Smooth muscle cell (in vitro differentiated cells): ENCODE data around the gene CARM1. TPM values are rescaled to one million over a fixed set of nuclear protein-coding genes. Genes with fewer than 3 reads are reported as not detected.
"Not testable (repeated sequence)": the region's sequence is repeated elsewhere in the genome, so short reads cannot be mapped to it uniquely, and the experiment has no call there.

ENCODE experiments used
- DNase-seq: peaks from one replicate; lab custom pipeline; 2025; ENCODE audit not compliant: unreplicated experiment; lab: John Stamatoyannopoulos, UW
- H2AFZ ChIP-seq: fragments of 200-600 bp; sonication (generic); 2 replicates; pipeline ENCODE4 v1.6.0; 2016; ENCODE audit warnings: antibody characterized with exemption, low read depth, mild to moderate bottlenecking
- H3F3A ChIP-seq: fragments of 200-600 bp; sonication (generic); 2 replicates; pipeline ENCODE4 v1.6.0; 2017; ENCODE audit warnings: antibody characterized with exemption, low read depth
- H3K27ac ChIP-seq: fragments of 200-600 bp; sonication (generic); 2 replicates; pipeline ENCODE4 v1.5.1; 2016; ENCODE audit warnings: low read depth, mild to moderate bottlenecking
- H3K27me3 ChIP-seq: fragments of 200-600 bp; sonication (generic); 2 replicates; pipeline ENCODE4 v1.6.1; 2016; ENCODE audit warnings: low read depth, mild to moderate bottlenecking
- H3K36me3 ChIP-seq: fragments of 200-600 bp; sonication (generic); 2 replicates; pipeline ENCODE4 v1.5.1; 2016; ENCODE audit warnings: low read depth
- H3K4me1 ChIP-seq: fragments of 200-600 bp; sonication (generic); 2 replicates; pipeline ENCODE4 v1.5.1; 2016; ENCODE audit warnings: low read depth
- H3K4me2 ChIP-seq: fragments of 200-600 bp; sonication (generic); 2 replicates; pipeline ENCODE4 v1.6.0; 2016; ENCODE audit warnings: mild to moderate bottlenecking
- H3K4me3 ChIP-seq: fragments of 200-600 bp; sonication (generic); 2 replicates; pipeline ENCODE4 v1.5.1; 2016; ENCODE audit warnings: mild to moderate bottlenecking
- H3K79me2 ChIP-seq: fragments of 200-600 bp; sonication (generic); 2 replicates; pipeline ENCODE4 v1.6.0; 2016; ENCODE audit warnings: low read depth, mild to moderate bottlenecking
- H3K9ac ChIP-seq: fragments of 200-600 bp; sonication (generic); 2 replicates; pipeline ENCODE4 v1.6.0; 2016; ENCODE audit warnings: low read depth
- H3K9me3 ChIP-seq: fragments of 200-600 bp; sonication (generic); replicated peaks from 2 replicates; pipeline ENCODE4 v1.5.1; 2016; ENCODE audit warnings: low read depth
- H4K20me1 ChIP-seq: fragments of 200-600 bp; sonication (generic); 2 replicates; pipeline ENCODE4 v1.6.0; 2016; ENCODE audit warnings: low read depth
- WGBS: methylation state at CpG from one replicate; pipeline ENCODE4 v1.1.7; 2016; ENCODE audit warnings: low lambda C conversion rate; 5-methylcytosine and 5-hydroxymethylcytosine counted together
- polyA plus RNA-seq: library from polyadenylated mRNA; unstranded; fragments of >200 nt; fragmentation: Nextera tagmentation; extraction: Ambion mirVana; gene quantifications from 2 replicates; pipeline ENCODE4 v1.2.1, GENCODE V29; 2016
- total RNA-seq: library from RNA; depleted of rRNA; stranded (reverse); fragments of >200 nt; gene quantifications from 2 replicates; pipeline ENCODE4 v1.2.3, GENCODE V29; 2014
- TF ChIP-seq, protein P1 (sequence below): fragments of 200-600 bp; sonication (generic); IDR thresholded peaks from 2 replicates; pipeline ENCODE4 v1.5.1; 2017; ENCODE audit warnings: borderline replicate concordance, mild to moderate bottlenecking, antibody characterized with exemption; ENCODE audit not compliant: insufficient read depth, poor library complexity, severe bottlenecking

Gene CARM1
- total and polyA plus RNA-seq, 2 experiments from 2014 or later = 22.7 to 39.3 TPM

GRCh38 chr19:10868872-10869547, 2.3 kb upstream of the CARM1 start:
- no peak overlapping the region for H3K4me2 ChIP-seq
- H3F3A ChIP-seq = peaks cover under 1% of the 10 kb centered on the region
- TF ChIP-seq, protein P1, sequence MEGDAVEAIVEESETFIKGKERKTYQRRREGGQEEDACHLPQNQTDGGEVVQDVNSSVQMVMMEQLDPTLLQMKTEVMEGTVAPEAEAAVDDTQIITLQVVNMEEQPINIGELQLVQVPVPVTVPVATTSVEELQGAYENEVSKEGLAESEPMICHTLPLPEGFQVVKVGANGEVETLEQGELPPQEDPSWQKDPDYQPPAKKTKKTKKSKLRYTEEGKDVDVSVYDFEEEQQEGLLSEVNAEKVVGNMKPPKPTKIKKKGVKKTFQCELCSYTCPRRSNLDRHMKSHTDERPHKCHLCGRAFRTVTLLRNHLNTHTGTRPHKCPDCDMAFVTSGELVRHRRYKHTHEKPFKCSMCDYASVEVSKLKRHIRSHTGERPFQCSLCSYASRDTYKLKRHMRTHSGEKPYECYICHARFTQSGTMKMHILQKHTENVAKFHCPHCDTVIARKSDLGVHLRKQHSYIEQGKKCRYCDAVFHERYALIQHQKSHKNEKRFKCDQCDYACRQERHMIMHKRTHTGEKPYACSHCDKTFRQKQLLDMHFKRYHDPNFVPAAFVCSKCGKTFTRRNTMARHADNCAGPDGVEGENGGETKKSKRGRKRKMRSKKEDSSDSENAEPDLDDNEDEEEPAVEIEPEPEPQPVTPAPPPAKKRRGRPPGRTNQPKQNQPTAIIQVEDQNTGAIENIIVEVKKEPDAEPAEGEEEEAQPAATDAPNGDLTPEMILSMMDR = no peak
- H3K4me1 ChIP-seq = peaks cover 12% of the 10 kb centered on the region
- no peak overlapping the region for H3K9ac ChIP-seq
- H3K4me3 ChIP-seq = no peak overlapping the region
- DNase-seq = no peak
- peaks cover 11% of the 10 kb centered on the region for H4K20me1 ChIP-seq
- H3K36me3 ChIP-seq = no peaks in the 10 kb centered on the region
- H3K27ac ChIP-seq = no peak overlapping the region
- no peaks in the 10 kb centered on the region for H3K27me3 ChIP-seq
- peaks cover 22% of the 10 kb centered on the region for H3K79me2 ChIP-seq
- WGBS = 97% methylated on average over 10 of the region's 10 CpGs
- H3K9me3 ChIP-seq = no peaks in the 10 kb centered on the region
- no peak overlapping the region for H2AFZ ChIP-seq

DNA sequence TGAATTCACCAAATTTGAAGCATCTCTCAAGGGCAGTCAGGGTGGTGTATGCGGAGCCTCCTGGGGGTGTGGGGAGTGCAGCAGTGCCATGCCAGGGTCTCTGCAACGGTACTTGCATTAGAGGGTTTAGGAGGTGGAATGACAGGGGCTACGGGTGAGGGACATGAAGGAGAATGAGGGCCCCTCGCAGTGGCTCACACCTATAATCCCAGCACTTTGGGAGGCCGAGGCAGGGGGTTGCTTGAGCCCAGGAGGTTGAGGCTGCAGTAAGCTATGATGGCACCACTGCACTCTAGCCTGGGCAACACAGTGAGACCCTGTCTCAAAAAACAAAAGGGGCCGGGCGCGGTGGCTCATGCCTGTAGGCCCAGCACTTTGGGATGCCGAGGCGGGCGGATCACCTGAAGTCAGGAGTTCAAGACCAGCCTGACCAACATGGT, 1.5 kb upstream of the CARM1 start:
- H3K9me3 ChIP-seq, H3K36me3 ChIP-seq, H3K4me2 ChIP-seq, H3K27me3 ChIP-seq, DNase-seq, H3K4me3 ChIP-seq, H3K27ac ChIP-seq, H3F3A ChIP-seq, H2AFZ ChIP-seq, H3K9ac ChIP-seq: not testable (repeated sequence)
- Histone ChIP-seq H3K4me1 (peaks cover 12% of the 10 kb centered on the region), H4K20me1 (peaks cover 18% of the 10 kb centered on the region), H3K79me2 (peaks cover 31% of the 10 kb centered on the region)
- WGBS = 97% methylated on average over 11 of the region's 11 CpGs

DNA sequence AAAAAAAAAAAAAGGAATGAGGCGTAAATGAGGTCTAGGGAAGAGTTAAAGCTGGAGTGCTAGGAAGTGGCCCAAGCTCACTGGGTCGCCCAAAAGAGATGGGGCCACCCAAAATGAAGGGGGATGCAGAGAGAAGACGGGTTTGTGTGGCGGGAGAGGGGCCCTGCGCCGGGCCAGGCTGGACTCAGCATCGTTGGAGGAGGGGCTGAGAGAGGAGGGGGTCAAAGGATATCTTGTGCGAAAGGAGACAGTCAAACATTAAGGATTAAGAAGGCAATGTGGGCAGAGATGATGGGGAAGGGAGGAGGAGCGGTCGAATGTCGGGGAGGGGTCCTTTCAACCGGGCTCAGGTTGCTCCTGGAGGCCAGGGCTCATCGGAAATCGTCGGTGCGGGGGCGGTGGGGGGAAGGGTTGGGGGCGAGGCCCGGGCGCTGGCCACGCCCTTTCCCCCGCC, 825 bp upstream of the CARM1 start:
- peak overlapping the region; percentile 51 for H3K9ac ChIP-seq
- WGBS = 7% methylated on average over 9 of the region's 22 CpGs
- TF ChIP-seq, protein P1 = no peak
- H3K27ac ChIP-seq = peak overlapping the region; percentile 59
- H2AFZ ChIP-seq = peak overlapping the region; percentile 77
- H3K27me3 ChIP-seq = no peaks in the 10 kb centered on the region
- peaks cover 37% of the 10 kb centered on the region for H3K79me2 ChIP-seq
- H3K4me3 ChIP-seq = peak overlapping the region; percentile 58
- peaks cover 12% of the 10 kb centered on the region for H3K4me1 ChIP-seq
- H4K20me1 ChIP-seq = peaks cover 24% of the 10 kb centered on the region
- peak overlapping the region; percentile 88 for H3K4me2 ChIP-seq
- no peak for DNase-seq
- no peaks in the 10 kb centered on the region for H3F3A ChIP-seq
- no peaks in the 10 kb centered on the region for H3K9me3 ChIP-seq
- H3K36me3 ChIP-seq = no peaks in the 10 kb centered on the region

- Histone ChIP-seq H2AFZ (peak overlapping the region; percentile 20), H3K4me1 (peaks cover 12% of the 10 kb centered on the region), H4K20me1 (peaks cover 38% of the 10 kb centered on the region), H3K4me2 (peak overlapping the region; percentile 99), H3K4me3 (peak overlapping the region; percentile 84), H3K27me3 (no peaks in the 10 kb centered on the region), H3K27ac (peak overlapping the region; percentile 51), H3K9ac (peak overlapping the region; percentile 81), H3F3A (no peaks in the 10 kb centered on the region), H3K79me2 (peaks cover 51% of the 10 kb centered on the region), H3K9me3 (no peaks in the 10 kb centered on the region), H3K36me3 (no peaks in the 10 kb centered on the region)
- DNase-seq = peak; percentile 27
- TF ChIP-seq, protein P1 = peak; percentile 12
- WGBS = 0% methylated on average over 3 of the region's 90 CpGs
Measured at GRCh38 chr19:10871711-10872545, 575 bp downstream of the CARM1 start.
